Mammary epithelial cell (primary cell): Measurements from ENCODE around the gene ACOT12.

Experiments
- EZH2 ChIP-seq: IDR thresholded peaks from 2 replicates; pipeline ENCODE4 v1.6.1; 2012; ENCODE audit warnings: low read length, inconsistent platforms, borderline replicate concordance
- TF ChIP-seq, protein P1 (sequence below), 2 donors: IDR thresholded peaks in 1 of 2; conservative IDR thresholded peaks in 1 of 2; 2 replicates each; pipeline ENCODE4 v1.5.1; 2011 to 2012; ENCODE audit warnings: inconsistent platforms in 2 of 2, low read length in 2 of 2, mild to moderate bottlenecking in 2 of 2, control low read depth in 1 of 2, low read depth in 1 of 2; ENCODE audit not compliant: insufficient read depth in 1 of 2; ENCODE audit errors: extremely low read depth in 1 of 2

DNA sequence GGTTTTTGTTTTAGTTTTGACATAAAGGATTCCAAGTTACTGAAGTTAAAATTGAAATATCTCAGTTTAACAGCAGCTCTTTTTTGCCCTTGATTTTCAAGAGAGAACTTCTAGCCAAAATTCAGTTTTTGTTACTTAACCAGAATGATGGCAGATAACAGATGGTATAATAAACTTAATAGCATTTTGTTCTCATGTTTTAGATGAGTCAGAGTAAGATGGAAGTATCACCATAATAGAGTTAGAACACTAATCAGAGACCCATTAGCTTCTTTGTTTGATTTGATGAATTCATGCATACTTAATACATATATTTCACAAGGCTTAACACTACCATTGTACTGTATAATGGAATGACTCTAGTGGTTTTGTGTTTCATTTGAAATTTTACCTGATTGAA is 80.7 kb downstream of the ACOT12 start:
- TF ChIP-seq EZH2, result no peak
- TF ChIP-seq, protein P1, sequence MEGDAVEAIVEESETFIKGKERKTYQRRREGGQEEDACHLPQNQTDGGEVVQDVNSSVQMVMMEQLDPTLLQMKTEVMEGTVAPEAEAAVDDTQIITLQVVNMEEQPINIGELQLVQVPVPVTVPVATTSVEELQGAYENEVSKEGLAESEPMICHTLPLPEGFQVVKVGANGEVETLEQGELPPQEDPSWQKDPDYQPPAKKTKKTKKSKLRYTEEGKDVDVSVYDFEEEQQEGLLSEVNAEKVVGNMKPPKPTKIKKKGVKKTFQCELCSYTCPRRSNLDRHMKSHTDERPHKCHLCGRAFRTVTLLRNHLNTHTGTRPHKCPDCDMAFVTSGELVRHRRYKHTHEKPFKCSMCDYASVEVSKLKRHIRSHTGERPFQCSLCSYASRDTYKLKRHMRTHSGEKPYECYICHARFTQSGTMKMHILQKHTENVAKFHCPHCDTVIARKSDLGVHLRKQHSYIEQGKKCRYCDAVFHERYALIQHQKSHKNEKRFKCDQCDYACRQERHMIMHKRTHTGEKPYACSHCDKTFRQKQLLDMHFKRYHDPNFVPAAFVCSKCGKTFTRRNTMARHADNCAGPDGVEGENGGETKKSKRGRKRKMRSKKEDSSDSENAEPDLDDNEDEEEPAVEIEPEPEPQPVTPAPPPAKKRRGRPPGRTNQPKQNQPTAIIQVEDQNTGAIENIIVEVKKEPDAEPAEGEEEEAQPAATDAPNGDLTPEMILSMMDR (conservative IDR thresholded peaks at IDR 0.05 in 1 of 2, IDR thresholded peaks at IDR 0.05 in 1 of 2; ENCODE audit: extremely low read depth in 1 of 2, insufficient read depth in 1 of 2, low read depth in 1 of 2, low read length in 2 of 2), result no peak
